ENCODE data around the gene MPRIP.

Gene MPRIP

GRCh38 chr17:17087424-17088015 is 45.3 kb downstream of the MPRIP start:
- no peak for DNase-seq (ENCODE audit: low spot score)

- DNase-seq (ENCODE audit: low spot score) = peak; percentile 85
Measured at GRCh38 chr17:17088086-17088485, 45.8 kb downstream of the MPRIP start.

- DNase-seq (ENCODE audit: low spot score) = no peak
Measured at GRCh38 chr17:17088541-17089525, 46.6 kb downstream of the MPRIP start.

- no peak for DNase-seq (ENCODE audit: low spot score)
Measured at GRCh38 chr17:17089796-17090641, 47.8 kb downstream of the MPRIP start.

GRCh38 chr17:17090642-17091103 is 48.4 kb downstream of the MPRIP start:
- no peak for DNase-seq (ENCODE audit: low spot score)

- no peak for DNase-seq (ENCODE audit: low spot score)
Measured at GRCh38 chr17:17091276-17091675, 49.0 kb downstream of the MPRIP start.

GRCh38 chr17:17091856-17092756 is 49.8 kb downstream of the MPRIP start:
- DNase-seq (ENCODE audit: low spot score) = no peak

- DNase-seq (ENCODE audit: low spot score) = no peak
Measured at GRCh38 chr17:17093764-17094163, 51.5 kb downstream of the MPRIP start.

GRCh38 chr17:17096438-17097178 is 54.4 kb downstream of the MPRIP start:
- no peak for DNase-seq (ENCODE audit: low spot score)

- DNase-seq (ENCODE audit: low spot score) = no peak
Measured at GRCh38 chr17:17097763-17098345, 55.6 kb downstream of the MPRIP start.

- DNase-seq (ENCODE audit: low spot score) = no peak
Measured at GRCh38 chr17:17098551-17099179, 56.4 kb downstream of the MPRIP start.

GRCh38 chr17:17102176-17102575 is 59.9 kb downstream of the MPRIP start:
- no peak for DNase-seq (ENCODE audit: low spot score)

- DNase-seq (ENCODE audit: low spot score) = no peak
Measured at GRCh38 chr17:17103160-17103559, 60.9 kb downstream of the MPRIP start.

- no peak for DNase-seq (ENCODE audit: low spot score)
Measured at GRCh38 chr17:17104036-17104435, 61.8 kb downstream of the MPRIP start.

- DNase-seq (ENCODE audit: low spot score) = peak; percentile 79
Measured at GRCh38 chr17:17104494-17104893, 62.2 kb downstream of the MPRIP start.

- DNase-seq (ENCODE audit: low spot score) = no peak
Measured at GRCh38 chr17:17105976-17106375, 63.7 kb downstream of the MPRIP start.

GRCh38 chr17:17106756-17107155 is 64.5 kb downstream of the MPRIP start:
- DNase-seq (ENCODE audit: low spot score) = no peak

- DNase-seq (ENCODE audit: low spot score) = no peak
Measured at GRCh38 chr17:17107281-17107680, 65.0 kb downstream of the MPRIP start.

- DNase-seq (ENCODE audit: low spot score) = no peak
Measured at GRCh38 chr17:17107891-17108431, 65.7 kb downstream of the MPRIP start.
